WI38 (cell line): ENCODE measurements around the gene PGGT1B.
A peak's percentile ranks its signal among the peaks of the same experiment; 100 is the strongest.

Source experiments
- H3K4me3 ChIP-seq: 2 replicates; pipeline ENCODE4 v1.5.1; 2011; ENCODE audit warnings: low read depth, mild to moderate bottlenecking, control low read depth, low read length
- CTCF ChIP-seq: IDR thresholded peaks from 2 replicates; pipeline ENCODE4 v1.5.1; 2012; ENCODE audit warnings: low read depth, mild to moderate bottlenecking, control low read depth, low read length

Gene PGGT1B

GRCh38 chr5:115262321-115263077, at the start of gene PGGT1B:
TSS of gene PGGT1B (minus strand) at chr5:115262877. CDS start at chr5:115262851, 26 bp downstream.
- TF ChIP-seq CTCF = no peak
- H3K4me3 ChIP-seq = peak within 1 kb of the TSS; percentile 89

GRCh38 chr5:115309751-115310370, 47.2 kb upstream of the PGGT1B start:
- no peak for TF ChIP-seq CTCF
- no peak overlapping the region for H3K4me3 ChIP-seq

GRCh38 chr5:115308815-115309214, 46.1 kb upstream of the PGGT1B start:
- TF ChIP-seq CTCF = no peak
- no peak overlapping the region for H3K4me3 ChIP-seq

- no peak for TF ChIP-seq CTCF
- H3K4me3 ChIP-seq = no peak overlapping the region
These were observed 43.4 kb upstream of the PGGT1B start for GRCh38 chr5:115306011-115306536.

GRCh38 chr5:115304496-115304895, 41.8 kb upstream of the PGGT1B start:
- no peak for TF ChIP-seq CTCF
- no peak overlapping the region for H3K4me3 ChIP-seq

- H3K4me3 ChIP-seq = no peak overlapping the region
- no peak for TF ChIP-seq CTCF
These were observed 36.1 kb upstream of the PGGT1B start for GRCh38 chr5:115298811-115299210.

- H3K4me3 ChIP-seq = no peak overlapping the region
- no peak for TF ChIP-seq CTCF
These were observed 34.4 kb upstream of the PGGT1B start for GRCh38 chr5:115297031-115297430.
